HG03060 (cell line): ENCODE data around the gene RSKR.
"Not testable (repeated sequence)": the region's sequence is repeated elsewhere in the genome, so short reads cannot be mapped to it uniquely, and the experiment has no call there.

Experiments
- ATAC-seq: cut with Tn5 transposase; IDR thresholded peaks from one replicate; pipeline ENCODE4 v1.9.1; 2021; ENCODE audit warnings: low read depth, moderate number of reproducible peaks; ENCODE audit not compliant: unreplicated experiment

RSKR gene, protein sequence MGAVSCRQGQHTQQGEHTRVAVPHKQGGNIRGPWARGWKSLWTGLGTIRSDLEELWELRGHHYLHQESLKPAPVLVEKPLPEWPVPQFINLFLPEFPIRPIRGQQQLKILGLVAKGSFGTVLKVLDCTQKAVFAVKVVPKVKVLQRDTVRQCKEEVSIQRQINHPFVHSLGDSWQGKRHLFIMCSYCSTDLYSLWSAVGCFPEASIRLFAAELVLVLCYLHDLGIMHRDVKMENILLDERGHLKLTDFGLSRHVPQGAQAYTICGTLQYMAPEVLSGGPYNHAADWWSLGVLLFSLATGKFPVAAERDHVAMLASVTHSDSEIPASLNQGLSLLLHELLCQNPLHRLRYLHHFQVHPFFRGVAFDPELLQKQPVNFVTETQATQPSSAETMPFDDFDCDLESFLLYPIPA

GRCh38 chr17:28613931-28614381, at the start of gene RSKR:
RSKR (minus strand) TSS chr17:28614185; CDS start chr17:28614161, 24 bp downstream.
- no peak for ATAC-seq

DNA sequence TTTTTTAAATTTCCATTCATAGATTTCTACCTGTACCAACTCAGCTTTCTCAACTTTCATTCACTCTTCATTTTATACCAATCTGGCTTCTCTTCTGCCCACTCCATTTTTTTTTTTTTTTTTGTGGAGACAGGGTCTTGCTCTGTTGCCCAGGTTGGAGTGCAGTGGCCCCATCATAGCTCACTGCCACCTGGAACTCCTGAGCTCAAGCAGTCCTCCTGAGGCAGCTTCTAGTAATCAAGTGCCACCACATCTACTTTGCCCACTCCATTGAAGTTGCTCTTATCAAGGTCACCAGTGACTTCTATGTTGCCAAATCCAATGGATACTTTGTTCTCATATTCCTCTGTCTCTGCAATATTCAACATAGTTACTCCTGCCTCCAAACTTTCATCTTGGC, 49.7 kb upstream of the RSKR start:
- ATAC-seq: no peak

DNA sequence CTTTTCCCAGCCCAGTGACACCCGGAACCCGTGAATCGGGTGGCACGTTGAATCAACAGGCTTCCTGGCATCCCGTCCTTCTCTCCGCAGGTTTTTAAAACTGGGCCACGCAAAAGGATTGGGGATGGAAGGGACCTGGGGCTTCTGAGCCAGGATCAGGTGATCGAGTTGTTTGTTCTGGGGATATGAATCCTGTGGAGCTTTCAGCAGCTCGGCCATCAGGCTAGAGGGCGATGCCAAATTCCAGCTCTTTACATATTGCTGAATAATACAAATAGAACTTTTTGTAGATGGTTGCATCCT, 48.5 kb upstream of the RSKR start:
- no peak for ATAC-seq

DNA sequence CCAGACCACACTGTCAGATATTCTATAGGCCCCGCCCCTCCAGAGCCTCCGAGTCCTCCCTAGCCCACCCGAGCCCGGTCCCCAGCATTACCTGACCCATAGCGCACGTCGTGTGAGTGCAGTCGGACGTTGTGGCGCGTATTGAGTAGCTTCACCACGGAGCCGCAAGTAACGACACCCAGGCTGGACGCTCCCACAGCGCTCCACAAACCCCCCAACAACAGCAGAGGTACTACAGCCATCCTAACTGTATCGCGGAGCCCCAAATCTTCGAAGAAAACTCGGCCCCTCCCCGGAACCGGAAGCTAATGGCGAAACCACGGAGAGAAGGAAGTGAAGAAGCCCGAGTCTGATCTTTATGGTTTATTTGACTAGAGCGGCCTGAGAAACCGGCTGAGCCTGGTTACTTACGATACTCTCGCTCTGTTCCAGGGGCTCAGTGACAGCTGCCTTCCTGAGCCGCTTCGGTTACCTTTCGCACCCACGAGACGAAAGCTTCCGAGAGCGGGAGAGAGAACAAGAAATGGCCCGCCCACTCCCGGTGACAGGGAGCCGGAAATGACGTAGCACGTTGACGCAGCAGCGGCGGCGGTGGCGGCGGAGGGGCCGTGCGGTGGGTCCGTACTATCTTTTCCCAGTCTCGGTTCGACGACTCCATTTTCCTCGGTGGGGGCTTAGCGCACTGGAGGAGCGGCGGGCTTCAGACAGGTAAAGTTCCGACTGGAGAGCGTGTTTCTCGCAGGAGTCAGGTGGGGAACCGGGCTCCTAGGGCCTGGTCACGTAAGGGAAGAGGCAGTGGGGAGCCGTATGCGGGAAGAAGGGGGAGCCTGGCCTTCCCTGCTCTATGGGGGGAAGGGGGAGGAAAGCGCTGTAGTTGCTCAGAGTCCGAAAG, 47.9 kb upstream of the RSKR start, which contains the start of the genes SDF2 and SUPT6H:
TSS of gene SDF2 (minus strand) at position 272 of the 892 bp plus-strand sequence. CDS start at position 242, 30 bp downstream.
TSS of gene SUPT6H (plus strand) at position 571 of the 892 bp plus-strand sequence. CDS start 11,197 bp downstream, outside the sequence.
- ATAC-seq: peak; percentile 60

- ATAC-seq: not testable (repeated sequence)
Measured at GRCh38 chr17:28659497-28659881, 45.5 kb upstream of the RSKR start.

DNA sequence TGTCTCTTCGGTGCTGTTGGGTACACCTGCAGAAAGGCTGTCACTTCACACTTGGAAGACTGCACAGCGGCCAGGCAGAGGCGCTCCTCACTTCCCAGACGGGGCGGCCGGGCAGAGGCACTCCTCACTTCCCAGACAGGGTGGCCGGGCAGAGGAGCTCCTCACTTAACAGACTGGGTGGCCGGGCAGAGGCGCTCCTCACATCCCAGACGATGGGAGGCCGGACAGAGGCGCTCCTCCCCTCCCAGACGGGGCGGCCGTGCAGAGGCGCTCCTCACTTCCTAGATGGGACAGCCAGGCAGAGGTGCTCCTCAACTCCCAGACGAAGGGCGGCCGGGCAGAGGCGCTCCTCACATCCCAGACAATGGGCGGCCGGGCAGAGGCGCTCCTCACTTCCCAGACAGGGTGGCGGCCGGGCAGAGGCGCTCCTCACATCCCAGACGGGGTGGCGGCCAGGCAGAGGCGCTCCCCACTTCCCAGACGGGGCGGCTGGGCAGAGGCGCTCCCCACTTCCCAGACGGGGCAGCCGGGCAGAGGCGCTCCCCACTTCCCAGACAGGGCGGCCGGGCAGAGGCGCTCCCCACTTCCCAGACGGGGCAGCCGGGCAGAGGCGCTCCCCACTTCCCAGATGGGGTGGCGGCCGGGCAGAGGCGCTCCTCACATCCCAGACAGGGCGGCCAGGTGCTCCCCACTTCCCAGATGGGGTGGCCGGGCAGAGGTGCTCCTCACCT, 44.9 kb upstream of the RSKR start:
- not testable (repeated sequence) for ATAC-seq

DNA sequence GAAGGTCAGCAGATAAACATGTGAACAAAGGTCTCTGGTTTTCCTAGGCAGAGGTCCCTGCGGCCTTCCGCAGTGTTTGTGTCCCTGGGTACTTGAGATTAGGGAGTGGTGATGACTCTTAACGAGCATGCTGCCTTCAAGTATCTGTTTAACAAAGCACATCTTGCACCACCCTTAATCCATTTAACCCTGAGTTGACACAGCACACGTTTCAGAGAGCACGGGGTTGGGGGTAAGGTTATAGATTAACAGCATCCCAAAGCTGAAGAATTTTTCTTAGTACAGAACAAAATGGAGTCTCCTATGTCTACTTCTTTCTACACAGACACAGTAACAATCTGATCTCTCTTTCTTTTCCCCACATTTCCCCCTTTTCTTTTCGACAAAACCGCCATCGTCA, 44.4 kb upstream of the RSKR start:
- ATAC-seq: not testable (repeated sequence)

- no peak for ATAC-seq
Measured at GRCh38 chr17:28657756-28658155, 43.8 kb upstream of the RSKR start.

DNA sequence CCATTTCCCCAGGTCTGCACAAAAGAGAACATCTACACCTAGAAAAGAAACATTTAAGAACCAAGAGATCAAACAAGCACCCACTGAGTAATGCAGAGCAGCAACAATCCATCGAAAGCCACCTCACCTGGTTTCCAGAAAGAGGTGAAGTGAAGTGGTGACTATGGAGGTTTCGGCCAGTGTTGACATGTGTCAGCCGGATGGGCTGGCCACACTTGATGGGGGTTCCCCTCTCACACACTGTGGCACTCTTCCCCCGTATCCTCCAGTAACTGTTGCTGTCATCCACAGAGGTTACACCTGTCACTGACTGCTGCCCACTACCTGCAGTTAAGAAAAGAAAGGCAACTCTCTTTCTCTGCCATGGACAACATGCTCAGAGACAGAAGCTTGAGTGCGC, 41.2 kb upstream of the RSKR start:
- no peak for ATAC-seq

- no peak for ATAC-seq
Measured at GRCh38 chr17:28648698-28649097, 34.7 kb upstream of the RSKR start.

GRCh38 chr17:28646039-28646754, 32.2 kb upstream of the RSKR start:
- ATAC-seq: no peak

DNA sequence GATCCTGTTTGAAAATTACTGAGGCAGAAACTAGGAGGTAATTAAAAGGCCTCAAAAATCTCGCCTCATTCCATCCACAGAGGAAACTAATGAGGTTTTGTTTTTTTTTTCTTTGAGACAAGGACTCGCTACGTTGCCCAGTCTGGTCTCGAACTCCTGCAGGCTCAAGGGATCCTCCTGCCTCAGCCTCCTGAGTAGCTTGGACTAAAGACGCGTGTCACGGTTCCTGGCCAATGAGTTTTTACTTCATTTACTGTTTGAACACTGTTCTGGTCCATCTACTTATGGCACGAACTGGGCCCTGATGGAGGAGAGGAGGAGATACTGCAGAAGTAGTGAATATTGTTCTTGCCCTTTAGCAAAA, 31.6 kb upstream of the RSKR start:
- ATAC-seq: no peak

DNA sequence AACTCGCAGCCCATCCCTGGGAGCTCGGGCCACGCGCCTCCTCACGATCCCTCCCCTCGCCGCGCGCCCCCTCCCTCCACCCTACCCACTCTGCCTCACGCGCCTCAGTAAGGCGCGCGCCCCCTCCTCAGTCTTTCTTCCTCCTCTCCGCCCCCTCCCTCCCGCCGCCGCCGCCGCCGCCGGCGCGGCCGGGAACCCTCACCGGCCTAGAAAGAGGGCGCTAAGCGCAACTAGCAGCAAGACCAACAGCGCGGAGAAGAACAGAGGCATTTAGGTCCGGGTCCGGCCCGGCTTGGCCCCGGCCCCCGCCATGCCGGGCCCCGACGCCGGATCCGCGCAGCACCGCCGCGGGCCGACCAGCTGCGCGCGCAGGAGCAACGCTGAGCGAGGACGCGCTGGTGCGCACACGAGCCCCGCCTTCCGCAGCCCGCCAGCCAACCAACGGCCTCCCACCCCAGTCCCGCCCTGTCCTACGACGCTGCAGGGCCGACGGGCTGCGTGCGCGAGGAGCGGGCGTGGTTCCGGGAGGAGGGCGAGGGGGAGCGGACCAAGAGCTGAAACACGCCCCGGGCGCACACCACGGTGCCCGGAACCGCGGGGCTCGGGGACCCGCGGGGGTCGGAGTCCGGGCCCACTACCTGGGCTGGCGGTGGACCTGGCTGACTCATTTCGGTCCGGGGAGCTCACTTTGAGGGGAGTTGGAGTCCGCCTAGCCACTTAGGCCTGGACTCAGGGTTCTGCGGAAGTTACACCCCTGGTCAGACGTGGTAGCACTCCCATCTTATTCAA, 31.0 kb upstream of the RSKR start, which contains the start of gene BLTP2:
TSS of gene BLTP2 (minus strand) at position 372 of the 789 bp plus-strand sequence. CDS start at position 270, 102 bp downstream.
- ATAC-seq: peak; percentile 57

GRCh38 chr17:28643983-28644786, 30.2 kb upstream of the RSKR start:
- ATAC-seq: no peak

DNA sequence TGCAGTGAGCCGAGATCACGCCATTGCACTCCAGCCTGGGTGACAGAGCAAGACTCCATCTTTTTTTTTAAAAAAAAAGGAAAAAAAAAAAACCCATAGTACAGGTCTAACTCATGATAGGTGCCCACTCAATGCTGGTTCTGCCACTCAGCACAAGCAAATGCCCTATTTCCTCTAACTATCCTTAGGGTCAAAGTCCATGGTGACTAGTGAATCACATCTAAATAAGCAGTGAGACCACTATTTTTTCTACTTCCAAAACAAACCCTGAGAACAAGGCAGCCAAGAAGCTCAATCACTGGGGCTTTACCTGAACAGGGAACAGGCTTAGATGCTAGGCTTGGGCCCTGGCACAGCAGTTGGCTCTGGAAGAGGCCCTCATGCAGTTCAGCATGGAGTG, 27.6 kb upstream of the RSKR start:
- no peak for ATAC-seq

GRCh38 chr17:28635506-28635905, 21.5 kb upstream of the RSKR start:
- ATAC-seq: no peak

DNA sequence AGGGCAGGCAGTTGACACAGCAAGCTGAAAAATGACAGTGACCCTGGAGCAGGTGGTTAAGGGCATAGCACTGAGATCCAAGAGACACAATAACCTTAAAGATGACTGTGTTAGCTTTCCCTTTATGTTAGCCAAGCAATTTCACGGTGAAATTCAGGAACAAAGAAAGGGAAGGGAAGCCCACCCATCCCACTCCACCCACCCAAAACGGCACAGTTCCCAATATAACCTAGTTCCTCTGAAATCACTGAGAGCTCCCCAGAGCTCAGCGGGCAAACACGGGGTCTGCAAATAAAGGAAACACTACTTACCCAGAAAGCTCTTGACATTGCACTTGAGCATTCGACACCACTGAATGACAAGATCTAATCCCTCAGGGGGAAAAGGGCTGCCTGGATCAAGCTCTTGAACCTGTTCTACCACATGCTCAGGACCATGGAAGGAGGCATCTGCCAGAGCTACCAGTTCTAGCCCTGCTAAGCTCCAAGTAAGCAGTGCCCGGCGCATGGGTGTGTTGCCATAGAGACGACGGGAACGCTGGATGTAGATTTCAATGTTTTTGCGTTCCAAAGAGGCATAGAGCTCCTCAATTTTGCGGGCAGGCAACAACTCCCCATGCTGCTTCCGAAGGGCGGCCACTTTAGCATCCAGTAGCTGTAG, 20.4 kb upstream of the RSKR start:
- ATAC-seq: no peak

GRCh38 chr17:28626818-28627217, 12.8 kb upstream of the RSKR start:
- ATAC-seq: no peak
